Caco-2 (cell line): Measurements from ENCODE around the gene IP6K2. TPM values are rescaled to one million over a fixed set of nuclear protein-coding genes. Genes with fewer than 3 reads are reported as not detected.

Experiments used
- BruUV-seq: library from RNA; stranded (reverse); fragments of 400-500 nt; replicated peaks from 2 replicates; lab custom pipeline; 2021; lab: Mats Ljungman, UMichigan
- CTCF ChIA-PET: fragments of 300-600 bp; sonication (Branson Sonifier 250); formaldehyde crosslinking; loops from one replicate; lab custom pipeline; 2022; ENCODE audit warnings: antibody characterized with exemption; lab: Charles Lee
- POLR2A ChIA-PET: fragments of 300-600 bp; sonication (Branson Sonifier 250); formaldehyde crosslinking; loops from one replicate; lab custom pipeline; 2022; ENCODE audit warnings: antibody characterized with exemption; lab: Charles Lee
- DNase-seq, 2 experiments: peaks; one replicate each; pipeline versions ENCODE4 v3.0.0 to v3.0.0-alpha.2; 2020 to 2022
- H3K27me3 ChIP-seq: replicated peaks from 2 replicates; pipeline ENCODE4 v1.6.0; 2011; ENCODE audit warnings: low read length; ENCODE audit not compliant: control insufficient read depth, insufficient read depth
- H3K36me3 ChIP-seq: 2 replicates; pipeline ENCODE4 v1.5.1; 2011; ENCODE audit warnings: low read length; ENCODE audit not compliant: control insufficient read depth, insufficient read depth
- H3K4me1 ChIP-seq: fragments of 250-450 bp; sonication (Bioruptor Pico); 2 replicates; pipeline ENCODE4 v1.5.1; 2020; ENCODE audit warnings: mild to moderate bottlenecking
- H3K4me3 ChIP-seq: 2 replicates; pipeline ENCODE4 v1.5.1; 2011; ENCODE audit warnings: low read depth, mild to moderate bottlenecking, control low read depth, low read length
- H3K9me3 ChIP-seq: fragments of 250-450 bp; sonication (Bioruptor Pico); 2 replicates; pipeline ENCODE4 v1.5.1; 2020; ENCODE audit warnings: mild to moderate bottlenecking, moderate library complexity
- H3K27ac Mint-ChIP-seq: one replicate; pipeline ENCODE4 v1.8.0; 2022; ENCODE audit warnings: mixed read lengths; ENCODE audit not compliant: unreplicated experiment
- H3K27me3 Mint-ChIP-seq: one replicate; pipeline ENCODE4 v1.8.0; 2022; ENCODE audit warnings: mixed read lengths; ENCODE audit not compliant: insufficient read depth, unreplicated experiment
- H3K36me3 Mint-ChIP-seq: one replicate; pipeline ENCODE4 v1.8.0; 2022; ENCODE audit warnings: mild to moderate bottlenecking, mixed read lengths; ENCODE audit not compliant: insufficient read depth, unreplicated experiment
- H3K4me1 Mint-ChIP-seq: one replicate; pipeline ENCODE4 v1.8.0; 2022; ENCODE audit warnings: low read depth, mixed read lengths; ENCODE audit not compliant: unreplicated experiment
- H3K4me3 Mint-ChIP-seq: one replicate; pipeline ENCODE4 v1.8.0; 2022; ENCODE audit warnings: mild to moderate bottlenecking, moderate library complexity, mixed read lengths; ENCODE audit not compliant: unreplicated experiment
- H3K9me3 Mint-ChIP-seq: one replicate; pipeline ENCODE4 v1.8.0; 2022; ENCODE audit warnings: mixed read lengths; ENCODE audit not compliant: unreplicated experiment
- intact Hi-C: fragments of 100-400 bp; cut with micrococcal nuclease; formaldehyde crosslinking; loops from one replicate; pipeline ENCODE4 v1.10.0; 2022; ENCODE audit not compliant: unreplicated experiment
- total RNA-seq: library from RNA; stranded (reverse); gene quantifications from 2 replicates; pipeline ENCODE4 v1.2.3, GENCODE V29; 2022
- TF ChIP-seq, protein P1 (sequence below), 2 experiments: fragments of 200-600 bp in 1 of 2; IDR thresholded peaks; 1 replicate in 1 of 2; 2 replicates in 1 of 2; pipeline versions ENCODE4 v1.5.1 to v1.8.0; 2011 to 2022; ENCODE audit warnings: antibody characterized with exemption in 1 of 2, control low read depth in 1 of 2, inconsistent platforms in 1 of 2, low read depth in 1 of 2, low read length in 1 of 2, mild to moderate bottlenecking in 1 of 2, moderate library complexity in 1 of 2; ENCODE audit not compliant: insufficient read depth in 1 of 2, severe bottlenecking in 1 of 2, unreplicated experiment in 1 of 2

The IP6K2 gene
- total RNA-seq, 1 experiment from 2014 or later: 91.7 TPM

DNA sequence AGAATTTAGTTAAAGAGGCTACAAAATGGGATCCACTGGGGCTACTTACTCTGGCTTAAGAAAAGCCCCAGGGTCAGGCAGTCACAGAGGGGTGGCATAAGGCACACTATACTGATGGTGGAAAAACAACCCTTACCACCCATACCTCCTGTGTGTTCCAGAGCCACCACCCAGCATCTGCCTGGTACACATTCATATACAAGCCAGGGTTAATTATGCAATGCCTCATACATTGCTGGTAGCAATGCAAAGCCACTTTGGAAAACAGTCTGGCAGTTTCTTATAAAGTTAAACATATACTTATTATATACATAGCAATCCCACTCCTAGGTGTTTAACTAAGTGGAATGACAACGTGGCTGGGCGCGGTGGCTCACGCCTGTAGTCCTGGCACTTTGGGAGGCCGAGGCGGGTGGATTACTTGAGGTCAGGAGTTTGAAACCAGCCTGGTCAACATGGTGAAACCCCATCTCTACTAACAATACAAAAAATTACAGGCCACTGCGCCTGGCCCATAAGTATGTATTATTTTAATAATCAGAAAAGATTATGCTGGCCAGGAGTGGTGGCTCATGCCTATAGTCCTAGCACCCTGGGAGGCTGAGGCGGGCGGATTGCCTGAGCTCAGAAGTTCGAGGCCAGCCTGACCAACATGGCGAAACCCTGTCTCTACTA lies 16.2 kb downstream of the IP6K2 start:
- ChIA-PET CTCF (interaction anchor here (0.7 kb wide), 1 partner anchor 39 kb away, joined by 7 read pairs; no protein-coding TSS in a partner anchor), POLR2A (no interaction called here)
- Histone ChIP-seq H3K4me3 (no peak overlapping the region), H3K27me3 (no peaks in the 10 kb centered on the region), H3K4me1 (0 out of 2 replicates have a peak, but pooled peaks cover 5% of the 10 kb centered on the region), H3K36me3 (peaks cover 1% of the 10 kb centered on the region; the same call in 1 of the 2 replicates), H3K9me3 (no peaks in the 10 kb centered on the region)
- H3K36me3 Mint-ChIP-seq: peaks cover 71% of the 10 kb centered on the region
- no TSS peak for BruUV-seq
- no peak overlapping the region for H3K4me3 Mint-ChIP-seq
- intact Hi-C loops: no loop called here
- DNase-seq: no peak
- no peaks in the 10 kb centered on the region for H3K9me3 Mint-ChIP-seq
- no peak overlapping the region for H3K27ac Mint-ChIP-seq
- H3K4me1 Mint-ChIP-seq: peaks cover 9% of the 10 kb centered on the region
- H3K27me3 Mint-ChIP-seq: no peaks in the 10 kb centered on the region
- TF ChIP-seq, protein P1, sequence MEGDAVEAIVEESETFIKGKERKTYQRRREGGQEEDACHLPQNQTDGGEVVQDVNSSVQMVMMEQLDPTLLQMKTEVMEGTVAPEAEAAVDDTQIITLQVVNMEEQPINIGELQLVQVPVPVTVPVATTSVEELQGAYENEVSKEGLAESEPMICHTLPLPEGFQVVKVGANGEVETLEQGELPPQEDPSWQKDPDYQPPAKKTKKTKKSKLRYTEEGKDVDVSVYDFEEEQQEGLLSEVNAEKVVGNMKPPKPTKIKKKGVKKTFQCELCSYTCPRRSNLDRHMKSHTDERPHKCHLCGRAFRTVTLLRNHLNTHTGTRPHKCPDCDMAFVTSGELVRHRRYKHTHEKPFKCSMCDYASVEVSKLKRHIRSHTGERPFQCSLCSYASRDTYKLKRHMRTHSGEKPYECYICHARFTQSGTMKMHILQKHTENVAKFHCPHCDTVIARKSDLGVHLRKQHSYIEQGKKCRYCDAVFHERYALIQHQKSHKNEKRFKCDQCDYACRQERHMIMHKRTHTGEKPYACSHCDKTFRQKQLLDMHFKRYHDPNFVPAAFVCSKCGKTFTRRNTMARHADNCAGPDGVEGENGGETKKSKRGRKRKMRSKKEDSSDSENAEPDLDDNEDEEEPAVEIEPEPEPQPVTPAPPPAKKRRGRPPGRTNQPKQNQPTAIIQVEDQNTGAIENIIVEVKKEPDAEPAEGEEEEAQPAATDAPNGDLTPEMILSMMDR (IDR thresholded peaks at IDR 0.05; ENCODE audit: insufficient read depth in 1 of 2, low read depth in 1 of 2, low read length in 1 of 2, severe bottlenecking in 1 of 2, unreplicated experiment in 1 of 2): no peak

DNA sequence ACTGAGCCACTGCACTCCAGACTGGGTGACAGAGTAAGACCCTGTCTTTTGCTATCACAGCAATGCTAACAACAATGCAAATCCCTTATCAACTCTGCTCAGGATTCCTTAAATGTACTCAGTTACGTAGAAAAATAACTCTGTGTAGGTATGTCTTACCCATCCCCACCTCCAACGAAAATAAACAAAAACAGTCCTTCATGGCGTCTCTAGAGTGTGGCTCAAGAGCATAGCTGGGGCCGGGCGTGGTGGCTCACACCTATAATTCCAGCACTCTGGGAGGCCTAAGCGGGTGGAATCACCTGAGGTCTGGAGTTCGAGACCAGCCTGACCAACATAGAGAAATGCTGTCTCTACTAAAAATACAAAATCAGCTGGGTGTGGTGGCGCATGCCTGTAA lies 18.1 kb downstream of the IP6K2 start:
- H3K4me3 Mint-ChIP-seq: no peak overlapping the region
- H3K4me1 Mint-ChIP-seq: peaks cover 16% of the 10 kb centered on the region
- no peaks in the 10 kb centered on the region for H3K9me3 Mint-ChIP-seq
- POLR2A ChIA-PET: no interaction called here
- Histone ChIP-seq H3K9me3 (no peaks in the 10 kb centered on the region), H3K4me1 (0 out of 2 replicates have a peak, but pooled peaks cover 5% of the 10 kb centered on the region), H3K27me3 (no peaks in the 10 kb centered on the region), H3K36me3 (peaks cover 3% of the 10 kb centered on the region; the same call in 1 of the 2 replicates), H3K4me3 (no peak overlapping the region)
- BruUV-seq: no TSS peak
- CTCF ChIA-PET: interaction anchor here (0.9 kb wide), 1 partner anchor 67 kb away, joined by 5 read pairs; no protein-coding TSS in a partner anchor
- TF ChIP-seq, protein P1 (IDR thresholded peaks at IDR 0.05; ENCODE audit: insufficient read depth in 1 of 2, low read depth in 1 of 2, low read length in 1 of 2, severe bottlenecking in 1 of 2, unreplicated experiment in 1 of 2): no peak
- no peak overlapping the region for H3K27ac Mint-ChIP-seq
- intact Hi-C loops: no loop called here
- H3K27me3 Mint-ChIP-seq: no peaks in the 10 kb centered on the region
- peaks cover 69% of the 10 kb centered on the region for H3K36me3 Mint-ChIP-seq
- DNase-seq: no peak

DNA sequence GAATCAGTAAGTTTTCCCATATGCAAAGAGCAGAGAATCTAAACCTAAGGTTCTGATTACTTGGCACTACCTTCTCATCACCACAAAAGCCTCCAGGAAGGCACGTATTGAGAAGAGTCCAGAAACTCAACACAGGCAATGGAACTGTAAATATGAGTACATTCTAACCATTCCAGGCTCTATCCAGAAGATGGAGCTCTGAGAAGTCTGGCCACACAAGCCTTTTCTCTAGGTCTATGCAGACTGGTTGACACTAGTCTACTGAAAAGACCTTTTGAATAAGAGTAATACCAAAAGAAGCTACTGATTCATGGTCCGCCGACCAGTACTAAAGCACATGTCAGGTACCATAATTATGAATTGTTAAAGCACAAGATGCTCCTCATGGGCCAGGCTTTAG lies 19.1 kb downstream of the IP6K2 start:
- TF ChIP-seq, protein P1 (IDR thresholded peaks at IDR 0.05; ENCODE audit: insufficient read depth in 1 of 2, low read depth in 1 of 2, low read length in 1 of 2, severe bottlenecking in 1 of 2, unreplicated experiment in 1 of 2): no peak
- no peaks in the 10 kb centered on the region for H3K9me3 ChIP-seq
- H3K36me3 ChIP-seq: peaks cover 6% of the 10 kb centered on the region; the same call in 1 of the 2 replicates
- ChIA-PET CTCF (interaction anchor here (0.9 to 1.5 kb wide), 4 partner anchors 11 to 254 kb away, joined by 3 to 5 read pairs (median 4); no protein-coding TSS in a partner anchor), POLR2A (no interaction called here)
- Mint-ChIP-seq H3K27me3 (no peaks in the 10 kb centered on the region), H3K36me3 (peaks cover 78% of the 10 kb centered on the region), H3K4me1 (peaks cover 16% of the 10 kb centered on the region), H3K4me3 (no peak overlapping the region), H3K27ac (no peak overlapping the region), H3K9me3 (no peaks in the 10 kb centered on the region)
- BruUV-seq: no TSS peak
- H3K4me3 ChIP-seq: no peak overlapping the region
- intact Hi-C loops: no loop called here
- no peaks in the 10 kb centered on the region for H3K27me3 ChIP-seq
- DNase-seq: no peak
- 0 out of 2 replicates have a peak, but pooled peaks cover 5% of the 10 kb centered on the region for H3K4me1 ChIP-seq
